H1 (cell line): Measurements from ENCODE around the gene NFIC. TPM values are rescaled to one million over a fixed set of nuclear protein-coding genes. Genes with fewer than 3 reads are reported as not detected.

Source experiments
- ASH2L ChIP-seq: fragments of 200-600, 300-600 bp; sonication (generic); IDR thresholded peaks from one replicate; pipeline ENCODE4 v1.7.1; 2017; ENCODE audit warnings: low read length
- CBX5 ChIP-seq: fragments of 300-800, 300-1000 bp; sonication (generic); IDR thresholded peaks from 2 replicates; pipeline ENCODE4 v1.7.1; 2016; ENCODE audit warnings: antibody characterized with exemption, low read length, low read depth
- CBX8 ChIP-seq: fragments of 300-800, 300-1000 bp; sonication (generic); IDR thresholded peaks from 2 replicates; pipeline ENCODE4 v1.7.1; 2016; ENCODE audit warnings: low read depth, low read length, borderline replicate concordance
- CHD1 ChIP-seq: IDR thresholded peaks from 2 replicates; pipeline ENCODE4 v1.6.1; 2012; ENCODE audit warnings: low read depth, low read length, improper control_type of control experiment
- CHD2 ChIP-seq: IDR thresholded peaks from 2 replicates; pipeline ENCODE4 v1.6.1; 2012; ENCODE audit warnings: low read length, improper control_type of control experiment
- CTCF ChIP-seq, 3 experiments: IDR thresholded peaks; 1 replicate in 2 of 3; 2 replicates in 1 of 3; pipeline versions ENCODE4 v1.5.1 to v1.6.1; 2011; ENCODE audit warnings: low read length in 3 of 3, mild to moderate bottlenecking in 3 of 3, inconsistent platforms in 2 of 3, low read depth in 1 of 3, moderate library complexity in 1 of 3; ENCODE audit not compliant: insufficient read depth in 1 of 3; ENCODE audit errors: control extremely low read depth in 1 of 3
- E2F6 ChIP-seq: IDR thresholded peaks from 2 replicates; pipeline ENCODE4 v1.6.1; 2012; ENCODE audit warnings: inconsistent platforms
- EGR1 ChIP-seq: IDR thresholded peaks from 2 replicates; pipeline ENCODE4 v1.6.1; 2011; ENCODE audit warnings: low read depth, low read length, borderline replicate concordance
- FOSL1 ChIP-seq: IDR thresholded peaks from 2 replicates; pipeline ENCODE4 v1.6.1; 2011; ENCODE audit warnings: mild to moderate bottlenecking, low read depth, low read length, moderate library complexity; ENCODE audit not compliant: insufficient read depth
- KDM1A ChIP-seq: fragments of 200-600, 300-600 bp; sonication (generic); IDR thresholded peaks from 2 replicates; pipeline ENCODE4 v1.7.1; 2016; ENCODE audit warnings: mild to moderate bottlenecking, low read length, borderline replicate concordance
- KDM5A ChIP-seq: fragments of 200-600 bp; IDR thresholded peaks from 2 replicates; pipeline ENCODE4 v1.7.1; 2012; ENCODE audit warnings: mild to moderate bottlenecking, low read length, inconsistent platforms, mixed read lengths
- MAX ChIP-seq: IDR thresholded peaks from 2 replicates; pipeline ENCODE4 v1.6.1; 2012; ENCODE audit warnings: inconsistent platforms
- NANOG ChIP-seq: IDR thresholded peaks from 2 replicates; pipeline ENCODE4 v1.6.1; 2011; ENCODE audit warnings: low read length, low read depth, mild to moderate bottlenecking, inconsistent platforms; ENCODE audit not compliant: insufficient read depth, poor library complexity, severe bottlenecking
- NRF1 ChIP-seq: IDR thresholded peaks from 2 replicates; pipeline ENCODE4 v1.6.1; 2011; ENCODE audit warnings: mild to moderate bottlenecking, low read depth, low read length, improper control_type of control experiment
- RBBP5 ChIP-seq: IDR thresholded peaks from 2 replicates; pipeline ENCODE4 v1.7.1; 2012; ENCODE audit warnings: low read depth, mild to moderate bottlenecking, inconsistent platforms, low read length, moderate library complexity, borderline replicate concordance
- RFX5 ChIP-seq: IDR thresholded peaks from 2 replicates; pipeline ENCODE4 v1.6.1; 2011; ENCODE audit warnings: low read depth, low read length, improper control_type of control experiment, borderline replicate concordance
- RNF2 ChIP-seq: fragments of 200-900, 300-1000 bp; sonication (generic); IDR thresholded peaks from 2 replicates; pipeline ENCODE4 v1.7.1; 2016; ENCODE audit warnings: borderline replicate concordance, low read depth, mild to moderate bottlenecking, antibody characterized with exemption, low read length; ENCODE audit not compliant: poor library complexity, severe bottlenecking; ENCODE audit errors: missing control alignments
- SIRT6 ChIP-seq: IDR thresholded peaks from one replicate; pipeline ENCODE4 v1.7.1; 2012; ENCODE audit warnings: low read length, inconsistent platforms
- SIX5 ChIP-seq: IDR thresholded peaks from 2 replicates; pipeline ENCODE4 v1.6.1; 2011; ENCODE audit warnings: mild to moderate bottlenecking, low read depth, low read length
- TEAD4 ChIP-seq: IDR thresholded peaks from 2 replicates; pipeline ENCODE4 v1.6.1; 2012; ENCODE audit warnings: low read depth, low read length, inconsistent platforms, mixed read lengths
- polyA plus RNA-seq, 7 experiments: library from polyadenylated mRNA; depleted of rRNA in 3 of 7; stranded (reverse) in 5 of 7; unstranded in 2 of 7; fragments of >200 nt in 5 of 7; fragments of 200-250 nt in 2 of 7; gene quantifications; 1 replicate in 5 of 7; 2 replicates in 1 of 7; 4 replicates in 1 of 7; pipeline versions ENCODE4 v1.2.1 to v1.2.3, GENCODE V29; 2011 to 2013; ENCODE audit warnings: missing spikeins in 2 of 7, mixed read lengths in 2 of 7
- total RNA-seq: library from RNA; stranded (reverse); fragmentation: NEBNext Ultra II Directional; extraction: Animal tissue kit (Norgen Biotek cat#: 25700); gene quantifications from 2 replicates; pipeline ENCODE4 v1.2.1, GENCODE V29; 2021

NFIC gene
- total and polyA plus RNA-seq, 2 of the 8 experiments (the other 6 are each of a cell fraction or from before 2014, with no cell fraction given) = 0.56 to 3.2 TPM

GRCh38 chr19:3494051-3494450 is 127.7 kb downstream of the NFIC start (continued):
- no peak for TF ChIP-seq TEAD4
- TF ChIP-seq RNF2 = no peak
- TF ChIP-seq CBX8 = no peak
- no peak for TF ChIP-seq CHD1
- no peak for TF ChIP-seq FOSL1
- no peak for TF ChIP-seq MAX
- no peak for TF ChIP-seq CTCF (IDR thresholded peaks at IDR 0.05; ENCODE audit: control extremely low read depth in 1 of 3, insufficient read depth in 1 of 3, low read depth in 1 of 3, low read length in 3 of 3)
- TF ChIP-seq RBBP5 = no peak
- no peak for TF ChIP-seq E2F6
- no peak for TF ChIP-seq EGR1
- no peak for TF ChIP-seq SIX5
- TF ChIP-seq ASH2L = no peak
- TF ChIP-seq CBX5 = no peak
- TF ChIP-seq SIRT6 = no peak
- no peak for TF ChIP-seq NRF1
- TF ChIP-seq RFX5 = no peak
- no peak for TF ChIP-seq KDM1A
- no peak for TF ChIP-seq NANOG
- TF ChIP-seq CHD2 = peak; percentile 87
- TF ChIP-seq KDM5A = no peak
- TF ChIP-seq, all 59 proteins: peak for 4
